GM19372 (cell line): ENCODE results near the gene ARMC7.

ENCODE experiments used
- ATAC-seq: cut with Tn5 transposase; IDR thresholded peaks from one replicate; pipeline ENCODE4 v1.9.1; 2021; ENCODE audit warnings: mild to moderate bottlenecking, low read depth, moderate library complexity; ENCODE audit not compliant: unreplicated experiment

ARMC7 gene

GRCh38 chr17:75077496-75078283, 32.1 kb upstream of the ARMC7 start:
- ATAC-seq, result no peak

GRCh38 chr17:75078284-75079022, 31.3 kb upstream of the ARMC7 start:
- ATAC-seq, result no peak

GRCh38 chr17:75079023-75079373, 30.8 kb upstream of the ARMC7 start:
- no peak for ATAC-seq

GRCh38 chr17:75081611-75082540, 27.9 kb upstream of the ARMC7 start:
- ATAC-seq, result no peak

- ATAC-seq, result no peak
Measured at GRCh38 chr17:75082683-75083082, 27.1 kb upstream of the ARMC7 start.

- ATAC-seq, result no peak
Measured at GRCh38 chr17:75084039-75084660, 25.6 kb upstream of the ARMC7 start.

GRCh38 chr17:75086496-75087181, 23.1 kb upstream of the ARMC7 start:
- no peak for ATAC-seq

- ATAC-seq, result no peak
Measured at GRCh38 chr17:75087182-75087557, 22.6 kb upstream of the ARMC7 start.

- ATAC-seq, result no peak
Measured at GRCh38 chr17:75087558-75088453, 22.0 kb upstream of the ARMC7 start, which contains the start of gene SLC16A5. Gene SLC16A5 (plus strand): TSS chr17:75087954. CDS start chr17:75093637, 5,683 bp downstream.

GRCh38 chr17:75088465-75089417, 21.0 kb upstream of the ARMC7 start:
- no peak for ATAC-seq

GRCh38 chr17:75090871-75091854, 18.6 kb upstream of the ARMC7 start:
- no peak for ATAC-seq

GRCh38 chr17:75091855-75092327, 17.9 kb upstream of the ARMC7 start:
- no peak for ATAC-seq

- ATAC-seq, result no peak
Measured at GRCh38 chr17:75093548-75094158, 16.1 kb upstream of the ARMC7 start.

- no peak for ATAC-seq
Measured at GRCh38 chr17:75094871-75095399, 14.8 kb upstream of the ARMC7 start.

- no peak for ATAC-seq
Measured at GRCh38 chr17:75096082-75096625, 13.6 kb upstream of the ARMC7 start.
